ENCODE results near the gene SPAG16. TPM values are rescaled to one million over a fixed set of nuclear protein-coding genes. Genes with fewer than 3 reads are reported as not detected.
"Not testable (repeated sequence)": the region's sequence is repeated elsewhere in the genome, so short reads cannot be mapped to it uniquely, and the experiment has no call there.

SPAG16 gene
- total and polyA plus RNA-seq, 2 donors, result 32.0 to 45.0 TPM

- Histone ChIP-seq H3K4me3 (ENCODE audit: low read length in 2 of 2) (no peak overlapping the region), H3K36me3 (ENCODE audit: control insufficient read depth in 2 of 2, insufficient read depth in 2 of 2, low read length in 1 of 2) (no peaks in the 10 kb centered on the region), H3K27ac (ENCODE audit: low read depth in 1 of 2, low read length in 1 of 2) (no peak overlapping the region), H3K4me1 (ENCODE audit: control insufficient read depth in 2 of 2, insufficient read depth in 2 of 2, low read length in 2 of 2) (no peaks in the 10 kb centered on the region), H3K27me3 (ENCODE audit: control insufficient read depth in 2 of 2, insufficient read depth in 1 of 2, low read length in 1 of 2) (no peaks in the 10 kb centered on the region), H3K9me3 (ENCODE audit: control insufficient read depth in 2 of 2, insufficient read depth in 1 of 2, low read length in 1 of 2) (no peaks in the 10 kb centered on the region)
- DNase-seq (ENCODE audit: low read depth in 6 of 9, low spot score in 9 of 9), result no peak
- WGBS, result 93% methylated on average over 1 of the region's 1 CpG
Observed at GRCh38 chr2:213259266-213259665, 25.0 kb upstream of the SPAG16 start.

DNA sequence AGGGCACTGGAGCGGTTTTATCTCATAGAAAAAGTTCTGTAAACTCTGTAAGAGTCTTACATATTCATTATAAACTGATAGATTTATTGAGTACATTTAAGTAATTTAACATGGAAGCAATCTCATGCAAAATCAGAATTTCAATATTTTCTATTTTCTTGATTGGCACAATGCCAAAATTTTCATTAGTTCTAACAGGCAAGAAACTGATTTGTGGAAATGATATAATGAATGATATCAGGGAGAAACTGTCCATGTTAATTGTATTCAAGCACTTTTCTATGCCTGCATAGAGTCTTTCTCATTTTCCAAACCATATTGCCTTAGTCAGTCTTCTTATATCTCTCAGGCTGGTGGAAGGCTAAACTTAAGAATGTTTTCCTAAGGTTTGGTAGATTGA lies 23.0 kb upstream of the SPAG16 start:
- H3K9me3 ChIP-seq (ENCODE audit: control insufficient read depth in 2 of 2, insufficient read depth in 1 of 2, low read length in 1 of 2), result no peaks in the 10 kb centered on the region
- H3K4me3 ChIP-seq (ENCODE audit: low read length in 2 of 2), result no peak overlapping the region
- H3K27me3 ChIP-seq (ENCODE audit: control insufficient read depth in 2 of 2, insufficient read depth in 1 of 2, low read length in 1 of 2), result no peaks in the 10 kb centered on the region
- H3K4me1 ChIP-seq (ENCODE audit: control insufficient read depth in 2 of 2, insufficient read depth in 2 of 2, low read length in 2 of 2), result no peaks in the 10 kb centered on the region
- no peaks in the 10 kb centered on the region for H3K36me3 ChIP-seq (ENCODE audit: control insufficient read depth in 2 of 2, insufficient read depth in 2 of 2, low read length in 1 of 2)
- DNase-seq (ENCODE audit: low read depth in 6 of 9, low spot score in 9 of 9), result no peak
- H3K27ac ChIP-seq (ENCODE audit: low read depth in 1 of 2, low read length in 1 of 2), result no peak overlapping the region
- 95% methylated on average over 1 of the region's 1 CpG for WGBS

- WGBS, result 87% methylated on average over 6 of the region's 6 CpGs
- H3K4me1 ChIP-seq (ENCODE audit: control insufficient read depth in 2 of 2, insufficient read depth in 2 of 2, low read length in 2 of 2), result no peaks in the 10 kb centered on the region
- no peaks in the 10 kb centered on the region for H3K9me3 ChIP-seq (ENCODE audit: control insufficient read depth in 2 of 2, insufficient read depth in 1 of 2, low read length in 1 of 2)
- no peaks in the 10 kb centered on the region for H3K36me3 ChIP-seq (ENCODE audit: control insufficient read depth in 2 of 2, insufficient read depth in 2 of 2, low read length in 1 of 2)
- no peaks in the 10 kb centered on the region for H3K27me3 ChIP-seq (ENCODE audit: control insufficient read depth in 2 of 2, insufficient read depth in 1 of 2, low read length in 1 of 2)
- no peak overlapping the region for H3K27ac ChIP-seq (ENCODE audit: low read depth in 1 of 2, low read length in 1 of 2)
- no peak for DNase-seq (ENCODE audit: low read depth in 6 of 9, low spot score in 9 of 9)
- H3K4me3 ChIP-seq (ENCODE audit: low read length in 2 of 2), result no peak overlapping the region
Observed at GRCh38 chr2:213261715-213262114, 22.5 kb upstream of the SPAG16 start.

DNA sequence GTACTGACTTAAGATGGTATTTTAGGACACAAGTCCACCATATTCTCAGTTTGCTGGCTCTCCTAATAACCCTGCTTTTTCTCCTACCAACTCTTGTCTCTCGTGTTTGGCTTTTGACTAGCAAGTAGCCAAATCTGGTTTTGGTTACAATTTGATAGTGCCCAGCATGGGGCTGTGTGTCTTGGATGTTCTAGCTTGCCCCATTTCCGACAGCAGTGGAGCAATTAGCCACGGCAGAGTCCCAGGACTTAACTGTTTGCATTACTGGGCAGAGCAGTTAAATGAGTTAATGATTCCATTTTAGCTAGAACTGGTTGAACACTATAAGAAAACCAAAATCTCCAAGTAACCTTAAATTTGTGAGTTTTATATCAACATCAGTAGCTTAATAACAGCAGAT lies 18.6 kb upstream of the SPAG16 start:
- Histone ChIP-seq H3K4me3 (ENCODE audit: low read length in 2 of 2) (no peak overlapping the region), H3K9me3 (ENCODE audit: control insufficient read depth in 2 of 2, insufficient read depth in 1 of 2, low read length in 1 of 2) (no peaks in the 10 kb centered on the region), H3K27me3 (ENCODE audit: control insufficient read depth in 2 of 2, insufficient read depth in 1 of 2, low read length in 1 of 2) (no peaks in the 10 kb centered on the region), H3K4me1 (ENCODE audit: control insufficient read depth in 2 of 2, insufficient read depth in 2 of 2, low read length in 2 of 2) (no peaks in the 10 kb centered on the region), H3K36me3 (ENCODE audit: control insufficient read depth in 2 of 2, insufficient read depth in 2 of 2, low read length in 1 of 2) (no peaks in the 10 kb centered on the region), H3K27ac (ENCODE audit: low read depth in 1 of 2, low read length in 1 of 2) (no peak overlapping the region)
- DNase-seq (ENCODE audit: low read depth in 6 of 9, low spot score in 9 of 9), result no peak
- WGBS, result 80% methylated on average over 3 of the region's 3 CpGs

GRCh38 chr2:213266421-213266820 lies 17.8 kb upstream of the SPAG16 start:
- H3K4me3 ChIP-seq (ENCODE audit: low read length in 2 of 2), result no peak overlapping the region
- 96% methylated on average over 2 of the region's 2 CpGs for WGBS
- no peak for DNase-seq (ENCODE audit: low read depth in 6 of 9, low spot score in 9 of 9)
- no peaks in the 10 kb centered on the region for H3K4me1 ChIP-seq (ENCODE audit: control insufficient read depth in 2 of 2, insufficient read depth in 2 of 2, low read length in 2 of 2)
- H3K36me3 ChIP-seq (ENCODE audit: control insufficient read depth in 2 of 2, insufficient read depth in 2 of 2, low read length in 1 of 2), result no peaks in the 10 kb centered on the region
- no peak overlapping the region for H3K27ac ChIP-seq (ENCODE audit: low read depth in 1 of 2, low read length in 1 of 2)
- no peaks in the 10 kb centered on the region for H3K9me3 ChIP-seq (ENCODE audit: control insufficient read depth in 2 of 2, insufficient read depth in 1 of 2, low read length in 1 of 2)
- H3K27me3 ChIP-seq (ENCODE audit: control insufficient read depth in 2 of 2, insufficient read depth in 1 of 2, low read length in 1 of 2), result no peaks in the 10 kb centered on the region

GRCh38 chr2:213271947-213272346 lies 12.3 kb upstream of the SPAG16 start:
- H3K27ac ChIP-seq (ENCODE audit: low read depth in 1 of 2, low read length in 1 of 2), result no peak overlapping the region
- WGBS, result 93% methylated on average over 1 of the region's 1 CpG

GRCh38 chr2:213274143-213274542 lies 10.1 kb upstream of the SPAG16 start:
- Histone ChIP-seq H3K4me1 (ENCODE audit: control insufficient read depth in 2 of 2, insufficient read depth in 2 of 2, low read length in 2 of 2) (no peaks in the 10 kb centered on the region), H3K4me3 (ENCODE audit: low read length in 2 of 2) (no peak overlapping the region), H3K9me3 (ENCODE audit: control insufficient read depth in 2 of 2, insufficient read depth in 1 of 2, low read length in 1 of 2) (peaks cover 2 to 10% of the 10 kb centered on the region in 2 donors), H3K27ac (ENCODE audit: low read depth in 1 of 2, low read length in 1 of 2) (no peak overlapping the region), H3K27me3 (ENCODE audit: control insufficient read depth in 2 of 2, insufficient read depth in 1 of 2, low read length in 1 of 2) (no peaks in the 10 kb centered on the region), H3K36me3 (ENCODE audit: control insufficient read depth in 2 of 2, insufficient read depth in 2 of 2, low read length in 1 of 2) (no peaks in the 10 kb centered on the region)
- WGBS, result 97% methylated on average over 1 of the region's 1 CpG
- DNase-seq (ENCODE audit: low read depth in 6 of 9, low spot score in 9 of 9), result no peak

More at GRCh38 chr2:213271947-213272346, 12.3 kb upstream of the SPAG16 start:
- Histone ChIP-seq H3K9me3 (ENCODE audit: control insufficient read depth in 2 of 2, insufficient read depth in 1 of 2, low read length in 1 of 2) (peaks cover under 1 to 1% of the 10 kb centered on the region in 2 donors), H3K4me3 (ENCODE audit: low read length in 2 of 2) (no peak overlapping the region), H3K4me1 (ENCODE audit: control insufficient read depth in 2 of 2, insufficient read depth in 2 of 2, low read length in 2 of 2) (no peaks in the 10 kb centered on the region), H3K27me3 (ENCODE audit: control insufficient read depth in 2 of 2, insufficient read depth in 1 of 2, low read length in 1 of 2) (no peaks in the 10 kb centered on the region), H3K36me3 (ENCODE audit: control insufficient read depth in 2 of 2, insufficient read depth in 2 of 2, low read length in 1 of 2) (no peaks in the 10 kb centered on the region)
- DNase-seq (ENCODE audit: low read depth in 6 of 9, low spot score in 9 of 9), result no peak

DNA sequence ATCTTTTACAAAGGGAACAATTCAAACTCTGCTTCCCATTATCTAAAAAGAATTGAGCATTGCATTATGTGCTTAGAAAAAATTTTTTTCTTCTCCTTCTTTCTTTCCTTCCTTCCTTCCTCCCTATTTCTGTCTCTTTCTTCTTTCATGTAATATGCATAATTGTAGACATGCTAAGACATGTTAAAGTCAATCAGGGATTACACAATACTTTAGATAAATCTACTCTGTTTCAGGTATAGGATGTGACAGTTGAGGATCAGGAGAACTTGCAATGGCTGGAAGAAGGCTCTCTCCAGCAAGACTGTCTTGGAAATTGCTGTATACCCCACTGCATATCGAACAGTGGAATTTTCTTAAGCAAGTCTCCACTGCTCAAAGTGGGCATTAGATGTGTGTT lies 9.0 kb upstream of the SPAG16 start:
- no peak overlapping the region for H3K4me3 ChIP-seq (ENCODE audit: low read length in 2 of 2)
- no peaks in the 10 kb centered on the region for H3K27me3 ChIP-seq (ENCODE audit: control insufficient read depth in 2 of 2, insufficient read depth in 1 of 2, low read length in 1 of 2)
- 98% methylated on average over 1 of the region's 1 CpG for WGBS
- H3K27ac ChIP-seq (ENCODE audit: low read depth in 1 of 2, low read length in 1 of 2), result no peak overlapping the region
- H3K36me3 ChIP-seq (ENCODE audit: control insufficient read depth in 2 of 2, insufficient read depth in 2 of 2, low read length in 1 of 2), result no peaks in the 10 kb centered on the region
- H3K9me3 ChIP-seq (ENCODE audit: control insufficient read depth in 2 of 2, insufficient read depth in 1 of 2, low read length in 1 of 2), result peaks cover 2 to 10% of the 10 kb centered on the region in 2 donors
- H3K4me1 ChIP-seq (ENCODE audit: control insufficient read depth in 2 of 2, insufficient read depth in 2 of 2, low read length in 2 of 2), result no peaks in the 10 kb centered on the region
- no peak for DNase-seq (ENCODE audit: low read depth in 6 of 9, low spot score in 9 of 9)

GRCh38 chr2:213277134-213277533 lies 7.1 kb upstream of the SPAG16 start:
- 89% methylated on average over 2 of the region's 2 CpGs for WGBS
- not testable (repeated sequence) for H3K27ac ChIP-seq (ENCODE audit: low read depth in 1 of 2, low read length in 1 of 2); DNase-seq (ENCODE audit: low read depth in 6 of 9, low spot score in 9 of 9)

DNA sequence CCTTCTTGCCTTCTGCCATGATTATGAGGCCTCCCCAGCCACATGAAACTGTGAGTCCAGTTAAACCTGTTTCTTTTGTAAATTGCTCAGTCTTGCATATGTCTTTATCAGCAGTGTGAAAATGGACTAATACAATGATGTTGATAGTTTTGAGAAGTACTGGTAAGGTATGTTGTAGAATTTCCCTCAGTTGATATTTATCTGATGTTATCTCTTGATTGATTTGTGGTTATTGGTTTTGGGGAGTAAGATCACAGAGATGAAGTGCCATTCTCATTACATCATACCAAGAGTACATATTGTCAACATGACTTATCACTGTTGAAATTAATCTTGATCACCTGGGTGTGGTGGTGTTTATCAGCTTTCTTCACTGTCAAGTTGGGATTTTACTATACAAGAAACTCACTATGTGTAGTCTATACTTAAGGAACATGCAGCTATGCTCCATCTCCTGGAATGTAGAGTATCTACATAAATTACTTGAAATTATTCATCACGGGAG lies 5.1 kb upstream of the SPAG16 start:
- Histone ChIP-seq H3K4me3 (ENCODE audit: low read length in 2 of 2) (no peak overlapping the region), H3K36me3 (ENCODE audit: control insufficient read depth in 2 of 2, insufficient read depth in 2 of 2, low read length in 1 of 2) (no peaks in the 10 kb centered on the region), H3K27me3 (ENCODE audit: control insufficient read depth in 2 of 2, insufficient read depth in 1 of 2, low read length in 1 of 2) (no peaks in the 10 kb centered on the region), H3K9me3 (ENCODE audit: control insufficient read depth in 2 of 2, insufficient read depth in 1 of 2, low read length in 1 of 2) (peaks cover 2 to 10% of the 10 kb centered on the region in 2 donors), H3K4me1 (ENCODE audit: control insufficient read depth in 2 of 2, insufficient read depth in 2 of 2, low read length in 2 of 2) (no peaks in the 10 kb centered on the region), H3K27ac (ENCODE audit: low read depth in 1 of 2, low read length in 1 of 2) (no peak overlapping the region)
- no peak for DNase-seq (ENCODE audit: low read depth in 6 of 9, low spot score in 9 of 9)
- WGBS, result 47% methylated on average over 1 of the region's 1 CpG

More at GRCh38 chr2:213277134-213277533, 7.1 kb upstream of the SPAG16 start:
- not testable (repeated sequence) for H3K9me3 ChIP-seq (ENCODE audit: control insufficient read depth in 2 of 2, insufficient read depth in 1 of 2, low read length in 1 of 2); H3K4me3 ChIP-seq (ENCODE audit: low read length in 2 of 2); H3K4me1 ChIP-seq (ENCODE audit: control insufficient read depth in 2 of 2, insufficient read depth in 2 of 2, low read length in 2 of 2); H3K36me3 ChIP-seq (ENCODE audit: control insufficient read depth in 2 of 2, insufficient read depth in 2 of 2, low read length in 1 of 2); H3K27me3 ChIP-seq (ENCODE audit: control insufficient read depth in 2 of 2, insufficient read depth in 1 of 2, low read length in 1 of 2)

All from thymus (tissue), 11 donors.